Activated naive CD8-positive, alpha-beta T cell treated with anti-CD3 and anti-CD28 coated beads for 36 hours (primary cell): ENCODE results near the gene ATXN2L. TPM values are rescaled to one million over a fixed set of nuclear protein-coding genes. Genes with fewer than 3 reads are reported as not detected.

Experiments used
- DNase-seq: peaks from one replicate; pipeline ENCODE4 v3.0.0; 2021
- H3K27ac Mint-ChIP-seq: one replicate; pipeline ENCODE4 v1.8.0; 2022; ENCODE audit warnings: mild to moderate bottlenecking, moderate library complexity, mixed read lengths
- H3K27me3 Mint-ChIP-seq: one replicate; pipeline ENCODE4 v1.8.0; 2022; ENCODE audit warnings: mild to moderate bottlenecking, mixed read lengths
- H3K36me3 Mint-ChIP-seq: one replicate; pipeline ENCODE4 v1.8.0; 2021; ENCODE audit warnings: mild to moderate bottlenecking, mixed read lengths
- H3K4me1 Mint-ChIP-seq: one replicate; pipeline ENCODE4 v1.8.0; 2021; ENCODE audit warnings: mixed read lengths
- H3K4me3 Mint-ChIP-seq: one replicate; pipeline ENCODE4 v1.8.0; 2022; ENCODE audit warnings: mild to moderate bottlenecking, moderate library complexity, mixed read lengths
- H3K9me3 Mint-ChIP-seq: one replicate; pipeline ENCODE4 v1.8.0; 2022; ENCODE audit warnings: mixed read lengths
- total RNA-seq, 2 experiments: library from RNA; stranded (reverse); gene quantifications; one replicate each; pipeline ENCODE4 v1.2.3, GENCODE V29; 2021

ATXN2L gene
- total RNA-seq, 2 experiments from 2014 or later: 296 to 308 TPM

- H3K4me3 Mint-ChIP-seq: no peak overlapping the region
- DNase-seq: no peak
- no peaks in the 10 kb centered on the region for H3K27me3 Mint-ChIP-seq
- peak overlapping the region; percentile 34 for H3K27ac Mint-ChIP-seq
- H3K36me3 Mint-ChIP-seq: peaks cover 76% of the 10 kb centered on the region
- no peaks in the 10 kb centered on the region for H3K9me3 Mint-ChIP-seq
- H3K4me1 Mint-ChIP-seq: peaks cover 35% of the 10 kb centered on the region
Observed at GRCh38 chr16:28829747-28830146, 6.9 kb downstream of the ATXN2L start.

DNA sequence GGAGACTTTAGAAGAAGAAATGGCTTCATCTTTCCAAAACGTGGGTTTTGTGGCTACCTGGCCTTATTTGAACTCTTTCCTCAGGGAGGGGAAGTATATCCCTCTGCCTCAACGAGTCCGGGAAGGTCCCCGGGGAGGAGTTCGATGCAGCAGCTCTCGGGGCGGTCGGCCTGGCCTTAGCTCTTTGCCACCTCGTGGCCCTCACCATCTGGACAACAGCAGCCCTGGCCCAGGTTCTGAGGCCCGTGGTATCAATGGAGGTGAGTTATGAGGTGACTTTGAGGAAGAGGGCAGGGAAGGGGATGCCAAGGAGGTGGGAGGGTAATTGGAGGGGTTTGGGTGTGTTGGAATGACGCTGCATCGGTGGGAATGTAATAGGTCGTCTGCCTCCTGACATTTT lies 7.7 kb downstream of the ATXN2L start:
- H3K4me3 Mint-ChIP-seq: no peak overlapping the region
- no peak overlapping the region for H3K27ac Mint-ChIP-seq
- no peak for DNase-seq
- no peaks in the 10 kb centered on the region for H3K27me3 Mint-ChIP-seq
- no peaks in the 10 kb centered on the region for H3K9me3 Mint-ChIP-seq
- H3K4me1 Mint-ChIP-seq: peaks cover 30% of the 10 kb centered on the region
- H3K36me3 Mint-ChIP-seq: peaks cover 72% of the 10 kb centered on the region

GRCh38 chr16:28834349-28834748 lies 11.6 kb downstream of the ATXN2L start:
- Mint-ChIP-seq H3K27ac (no peak overlapping the region), H3K9me3 (no peaks in the 10 kb centered on the region), H3K36me3 (peaks cover 65% of the 10 kb centered on the region), H3K4me1 (peaks cover 14% of the 10 kb centered on the region), H3K4me3 (no peak overlapping the region), H3K27me3 (no peaks in the 10 kb centered on the region)
- no peak for DNase-seq

DNA sequence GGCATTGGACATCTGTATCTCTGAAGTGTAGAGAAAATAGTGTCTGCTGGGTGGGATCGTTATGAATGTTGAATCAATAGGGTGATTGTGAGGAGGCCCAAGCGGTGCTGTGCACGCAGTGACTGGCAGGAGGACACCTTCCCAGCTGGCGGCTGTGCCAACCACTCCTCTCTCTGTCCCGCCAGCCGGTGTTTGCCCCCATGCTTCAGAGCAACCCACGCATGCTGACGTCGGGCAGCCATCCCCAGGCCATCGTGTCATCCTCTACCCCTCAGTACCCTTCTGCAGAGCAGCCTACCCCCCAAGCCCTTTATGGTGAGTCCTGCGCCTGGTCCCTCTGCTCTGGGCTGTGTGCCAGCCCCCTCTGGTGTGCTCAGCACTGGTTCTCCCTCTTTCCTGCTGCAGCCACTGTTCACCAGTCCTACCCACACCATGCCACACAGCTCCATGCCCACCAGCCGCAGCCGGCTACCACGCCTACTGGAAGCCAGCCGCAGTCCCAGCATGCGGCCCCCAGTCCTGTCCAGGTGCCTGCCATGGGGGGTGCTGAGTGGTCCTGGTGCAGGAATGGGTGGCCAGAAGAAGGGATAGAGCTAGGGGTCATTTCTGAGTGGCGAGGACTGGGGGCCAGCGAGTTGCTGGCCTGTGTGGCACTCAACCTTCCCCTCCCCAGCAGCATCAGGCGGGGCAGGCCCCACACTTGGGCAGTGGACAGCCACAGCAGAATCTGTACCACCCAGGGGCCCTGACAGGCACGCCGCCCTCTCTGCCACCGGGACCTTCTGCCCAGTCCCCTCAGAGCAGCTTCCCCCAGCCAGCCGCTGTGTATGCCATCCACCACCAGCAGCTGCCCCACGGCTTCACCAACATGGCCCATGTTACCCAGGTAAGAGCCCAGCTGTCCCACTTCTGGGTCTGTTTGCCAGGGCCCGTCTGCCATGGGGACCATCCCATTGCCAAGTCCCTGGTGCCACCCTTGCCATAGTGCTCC lies 12.4 kb downstream of the ATXN2L start:
- Mint-ChIP-seq H3K4me1 (peaks cover 10% of the 10 kb centered on the region), H3K27ac (peak overlapping the region; percentile 61), H3K27me3 (no peaks in the 10 kb centered on the region), H3K4me3 (no peak overlapping the region), H3K36me3 (peaks cover 58% of the 10 kb centered on the region), H3K9me3 (no peaks in the 10 kb centered on the region)
- no peak for DNase-seq

- Mint-ChIP-seq H3K27ac (peak overlapping the region; percentile 42), H3K27me3 (no peaks in the 10 kb centered on the region), H3K9me3 (no peaks in the 10 kb centered on the region), H3K4me1 (peaks cover 9% of the 10 kb centered on the region), H3K4me3 (no peak overlapping the region), H3K36me3 (peaks cover 53% of the 10 kb centered on the region)
- no peak for DNase-seq
Observed at GRCh38 chr16:28835864-28836760, 13.3 kb downstream of the ATXN2L start.

DNA sequence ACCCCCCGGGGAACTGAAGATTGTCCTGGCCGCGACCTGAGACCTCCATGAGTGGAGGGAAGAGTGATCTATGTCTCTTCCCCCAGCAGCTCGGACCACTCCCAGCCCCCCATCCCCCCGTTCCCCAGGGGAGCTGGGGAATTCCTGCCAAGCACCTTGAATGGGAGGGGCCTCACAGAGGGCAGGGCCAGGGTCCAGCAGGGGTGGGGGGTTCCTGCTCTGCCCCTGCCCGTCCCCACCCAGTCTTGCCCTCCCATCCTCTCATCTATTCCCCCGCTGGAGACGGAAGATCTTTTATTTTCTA lies 13.9 kb downstream of the ATXN2L start:
- Mint-ChIP-seq H3K27ac (no peak overlapping the region), H3K9me3 (no peaks in the 10 kb centered on the region), H3K4me3 (no peak overlapping the region), H3K36me3 (peaks cover 57% of the 10 kb centered on the region), H3K4me1 (peaks cover 9% of the 10 kb centered on the region), H3K27me3 (no peaks in the 10 kb centered on the region)
- DNase-seq: no peak

DNA sequence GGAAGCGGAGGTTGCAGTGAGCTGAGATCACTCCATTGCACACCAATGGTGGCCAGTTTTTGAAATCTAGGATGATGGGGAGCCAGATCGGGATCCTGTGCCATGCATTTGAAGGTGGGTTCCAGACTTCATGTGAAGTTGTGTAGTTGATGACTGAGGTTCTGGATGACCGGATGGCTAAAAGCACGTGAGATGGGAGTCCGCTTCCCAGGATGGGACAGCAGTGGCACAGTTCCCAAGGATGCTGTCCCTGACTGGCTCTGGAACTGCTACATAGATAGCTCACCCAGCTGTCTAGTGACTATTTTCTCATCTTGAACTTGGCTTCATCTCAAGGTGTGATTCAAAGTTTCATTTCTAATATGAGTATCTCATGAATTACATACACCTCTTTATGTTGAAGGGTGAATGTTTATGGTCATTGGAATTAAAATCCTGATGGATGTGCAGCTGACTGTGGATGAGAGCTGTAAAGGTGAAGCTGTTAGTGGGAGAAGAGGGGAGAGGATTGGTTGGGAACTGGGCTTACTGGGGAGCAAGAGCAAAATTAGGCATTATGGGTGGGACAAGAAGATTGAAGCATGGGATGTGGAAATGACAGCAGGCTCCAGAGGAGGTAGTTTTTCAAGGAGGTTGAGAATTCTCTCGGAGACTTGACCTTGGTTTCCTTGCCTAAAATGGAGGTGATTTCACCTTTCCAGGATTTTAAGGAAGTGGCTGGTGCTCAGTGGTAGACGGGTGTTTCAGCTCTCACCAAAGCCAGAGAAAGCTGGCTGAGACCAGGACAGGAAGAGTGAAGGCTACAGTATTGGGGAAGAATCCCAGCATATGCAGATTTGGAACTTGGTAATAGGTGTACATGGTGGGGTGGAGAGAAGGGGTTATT lies 15.1 kb downstream of the ATXN2L start:
- peaks cover 52% of the 10 kb centered on the region for H3K36me3 Mint-ChIP-seq

GRCh38 chr16:28838558-28838918 lies 15.7 kb downstream of the ATXN2L start:
- Mint-ChIP-seq H3K4me1 (peaks cover 9% of the 10 kb centered on the region), H3K4me3 (no peak overlapping the region), H3K27me3 (no peaks in the 10 kb centered on the region), H3K9me3 (no peaks in the 10 kb centered on the region), H3K36me3 (peaks cover 47% of the 10 kb centered on the region), H3K27ac (peak overlapping the region; percentile 62)
- DNase-seq: no peak

More for the DNA sequence above, 15.1 kb downstream of the ATXN2L start:
- Mint-ChIP-seq H3K27ac (peak overlapping the region; percentile 62), H3K27me3 (no peaks in the 10 kb centered on the region), H3K4me3 (no peak overlapping the region), H3K9me3 (no peaks in the 10 kb centered on the region), H3K4me1 (peaks cover 9% of the 10 kb centered on the region)
- DNase-seq: no peak

DNA sequence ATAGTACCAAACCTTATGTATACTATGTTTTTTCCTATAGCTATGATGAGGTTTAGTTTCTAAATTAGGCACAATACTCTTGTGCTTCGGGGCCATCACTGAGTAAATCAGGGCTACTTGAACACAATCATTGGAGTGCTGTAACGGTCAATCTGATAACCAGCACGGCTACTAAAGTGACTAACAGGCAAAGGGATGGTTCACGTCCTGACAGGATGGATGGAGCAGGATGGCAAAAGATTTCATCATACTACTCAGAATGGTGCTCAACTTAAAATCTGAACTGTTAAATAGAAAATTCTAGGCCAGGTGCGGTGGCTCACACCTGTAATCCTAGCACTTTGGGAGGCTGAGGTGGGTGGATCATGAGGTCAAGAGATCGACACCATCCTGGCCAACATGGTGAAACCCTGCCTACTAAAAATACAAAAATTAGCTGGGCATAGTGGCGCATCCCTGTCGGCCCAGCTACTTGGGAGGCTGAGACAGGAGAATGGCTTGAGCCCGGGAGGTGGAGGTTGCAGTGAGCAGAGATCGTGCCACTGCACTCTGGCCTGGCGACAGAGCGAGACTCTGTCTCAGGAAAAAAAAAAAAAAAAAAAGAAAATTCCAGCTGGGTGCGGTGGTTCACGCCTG lies 16.3 kb downstream of the ATXN2L start:
- Mint-ChIP-seq H3K9me3 (no peaks in the 10 kb centered on the region), H3K27me3 (no peaks in the 10 kb centered on the region), H3K36me3 (peaks cover 42% of the 10 kb centered on the region), H3K4me3 (no peak overlapping the region), H3K27ac (peak overlapping the region; percentile 62), H3K4me1 (peaks cover 9% of the 10 kb centered on the region)
- no peak for DNase-seq

DNA sequence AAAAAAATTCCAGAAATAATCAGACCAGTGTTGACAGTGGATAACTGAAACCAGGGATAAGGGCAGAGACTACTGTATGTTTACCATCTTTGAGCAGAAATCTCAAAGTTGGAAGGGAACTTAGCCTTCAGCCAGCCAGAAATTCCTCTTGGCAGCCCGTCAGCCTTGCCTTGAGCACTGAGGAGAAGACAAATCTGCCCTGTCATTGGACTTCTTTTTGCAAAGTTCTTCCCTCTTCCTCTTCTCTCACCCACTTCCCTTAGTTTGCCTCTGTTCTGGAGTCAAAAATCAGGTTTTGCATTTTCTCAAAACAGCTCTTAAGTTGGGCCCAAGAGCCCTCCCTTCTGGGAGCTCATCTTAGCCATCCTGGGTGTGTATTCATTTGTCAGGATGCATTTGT lies 17.1 kb downstream of the ATXN2L start:
- peaks cover 44% of the 10 kb centered on the region for H3K36me3 Mint-ChIP-seq
- H3K4me1 Mint-ChIP-seq: peaks cover 8% of the 10 kb centered on the region
- peak overlapping the region; percentile 49 for H3K27ac Mint-ChIP-seq
- H3K9me3 Mint-ChIP-seq: no peaks in the 10 kb centered on the region
- H3K27me3 Mint-ChIP-seq: no peaks in the 10 kb centered on the region
- H3K4me3 Mint-ChIP-seq: no peak overlapping the region
- DNase-seq: no peak

DNA sequence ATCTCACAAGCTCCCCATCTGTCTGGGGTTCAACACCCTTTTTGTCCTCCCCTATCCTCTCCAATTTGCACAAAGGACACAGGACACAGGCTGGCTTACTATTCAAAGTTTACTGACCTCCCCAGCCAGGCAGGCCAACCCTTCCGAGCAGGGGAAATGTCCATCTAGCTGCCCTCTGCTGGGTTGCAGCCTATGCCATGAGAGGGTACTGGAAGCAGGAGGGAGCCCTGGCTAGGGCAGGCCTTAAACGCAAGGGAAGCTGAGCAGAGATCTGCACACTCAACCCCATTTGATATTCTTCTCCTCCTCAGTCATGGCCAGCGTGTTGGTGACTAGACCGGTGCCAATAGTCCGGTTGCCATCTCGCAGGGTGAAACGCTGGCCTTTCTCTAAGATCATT lies 19.9 kb downstream of the ATXN2L start:
- no peaks in the 10 kb centered on the region for H3K9me3 Mint-ChIP-seq
- peaks cover 10% of the 10 kb centered on the region for H3K4me1 Mint-ChIP-seq
- peaks cover 42% of the 10 kb centered on the region for H3K36me3 Mint-ChIP-seq
- no peak overlapping the region for H3K4me3 Mint-ChIP-seq
- H3K27me3 Mint-ChIP-seq: no peaks in the 10 kb centered on the region
- DNase-seq: no peak
- peak overlapping the region; percentile 59 for H3K27ac Mint-ChIP-seq

- H3K9me3 Mint-ChIP-seq: no peaks in the 10 kb centered on the region
- H3K4me3 Mint-ChIP-seq: no peak overlapping the region
- no peaks in the 10 kb centered on the region for H3K27me3 Mint-ChIP-seq
- peaks cover 9% of the 10 kb centered on the region for H3K4me1 Mint-ChIP-seq
- H3K36me3 Mint-ChIP-seq: peaks cover 34% of the 10 kb centered on the region
- DNase-seq: no peak
- H3K27ac Mint-ChIP-seq: no peak overlapping the region
Observed at GRCh38 chr16:28843766-28844165, 21.0 kb downstream of the ATXN2L start.

- Mint-ChIP-seq H3K4me3 (peak overlapping the region; percentile 97), H3K9me3 (no peaks in the 10 kb centered on the region)
- DNase-seq: no peak
Observed at GRCh38 chr16:28844226-28844885, 21.6 kb downstream of the ATXN2L start.

GRCh38 chr16:28845293-28845692 lies 22.5 kb downstream of the ATXN2L start:
- peak overlapping the region; percentile 97 for H3K4me3 Mint-ChIP-seq
- H3K9me3 Mint-ChIP-seq: no peaks in the 10 kb centered on the region
- peak; percentile 49 for DNase-seq
- peak overlapping the region; percentile 97 for H3K27ac Mint-ChIP-seq
- peaks cover 30% of the 10 kb centered on the region for H3K36me3 Mint-ChIP-seq
- no peaks in the 10 kb centered on the region for H3K27me3 Mint-ChIP-seq
- peaks cover 9% of the 10 kb centered on the region for H3K4me1 Mint-ChIP-seq

More at GRCh38 chr16:28844226-28844885, 21.6 kb downstream of the ATXN2L start:
- no peaks in the 10 kb centered on the region for H3K27me3 Mint-ChIP-seq
- H3K36me3 Mint-ChIP-seq: peaks cover 30% of the 10 kb centered on the region
- peak overlapping the region; percentile 97 for H3K27ac Mint-ChIP-seq
- H3K4me1 Mint-ChIP-seq: peaks cover 9% of the 10 kb centered on the region
